IPS-15b (cell line): Measurements from ENCODE around the gene PAGR1.
A peak's percentile ranks its signal among the peaks of the same experiment; 100 is the strongest.

Source experiments
- H3K27me3 ChIP-seq: one replicate; pipeline ENCODE4 v1.6.1; 2013; ENCODE audit warnings: low read length; ENCODE audit not compliant: control insufficient read depth, insufficient read depth
- H3K36me3 ChIP-seq: one replicate; pipeline ENCODE4 v1.6.1; 2013; ENCODE audit warnings: low read length; ENCODE audit not compliant: control insufficient read depth, insufficient read depth
- H3K4me1 ChIP-seq: one replicate; pipeline ENCODE4 v1.6.1; 2013; ENCODE audit warnings: mild to moderate bottlenecking, low read length; ENCODE audit not compliant: control insufficient read depth, insufficient read depth
- H3K4me3 ChIP-seq: one replicate; pipeline ENCODE4 v1.5.1; 2013; ENCODE audit warnings: low read depth, low read length
- H3K9ac ChIP-seq: one replicate; pipeline ENCODE4 v1.6.1; 2013; ENCODE audit warnings: low read depth, mild to moderate bottlenecking, low read length
- H3K9me3 ChIP-seq: one replicate; pipeline ENCODE4 v1.6.1; 2013; ENCODE audit warnings: mild to moderate bottlenecking, low read length; ENCODE audit not compliant: control insufficient read depth, insufficient read depth

The PAGR1 gene

GRCh38 chr16:29848420-29849297 is 32.7 kb downstream of the PAGR1 start:
- Histone ChIP-seq H3K36me3 (no peaks in the 10 kb centered on the region), H3K9me3 (no peaks in the 10 kb centered on the region), H3K9ac (no peak overlapping the region), H3K4me1 (no peaks in the 10 kb centered on the region), H3K27me3 (no peaks in the 10 kb centered on the region), H3K4me3 (no peak overlapping the region)

GRCh38 chr16:29849505-29849904 is 33.6 kb downstream of the PAGR1 start:
- no peaks in the 10 kb centered on the region for H3K9me3 ChIP-seq
- H3K4me3 ChIP-seq = no peak overlapping the region
- H3K27me3 ChIP-seq = no peaks in the 10 kb centered on the region
- H3K9ac ChIP-seq = no peak overlapping the region
- H3K36me3 ChIP-seq = no peaks in the 10 kb centered on the region
- no peaks in the 10 kb centered on the region for H3K4me1 ChIP-seq

GRCh38 chr16:29850998-29851397 is 35.0 kb downstream of the PAGR1 start:
- Histone ChIP-seq H3K27me3 (no peaks in the 10 kb centered on the region), H3K4me3 (no peak overlapping the region), H3K4me1 (no peaks in the 10 kb centered on the region), H3K9me3 (no peaks in the 10 kb centered on the region), H3K9ac (no peak overlapping the region), H3K36me3 (no peaks in the 10 kb centered on the region)

GRCh38 chr16:29852654-29853053 is 36.7 kb downstream of the PAGR1 start:
- Histone ChIP-seq H3K4me1 (no peaks in the 10 kb centered on the region), H3K9me3 (no peaks in the 10 kb centered on the region), H3K9ac (no peak overlapping the region), H3K36me3 (no peaks in the 10 kb centered on the region), H3K4me3 (no peak overlapping the region), H3K27me3 (no peaks in the 10 kb centered on the region)

GRCh38 chr16:29854520-29855100 is 38.7 kb downstream of the PAGR1 start:
- Histone ChIP-seq H3K4me3 (no peak overlapping the region), H3K36me3 (peaks cover 4% of the 10 kb centered on the region), H3K9me3 (no peaks in the 10 kb centered on the region), H3K27me3 (no peaks in the 10 kb centered on the region), H3K4me1 (no peaks in the 10 kb centered on the region), H3K9ac (no peak overlapping the region)

GRCh38 chr16:29857133-29857760 is 41.3 kb downstream of the PAGR1 start:
- H3K4me3 ChIP-seq = no peak overlapping the region
- no peak overlapping the region for H3K9ac ChIP-seq
- H3K36me3 ChIP-seq = peaks cover 13% of the 10 kb centered on the region
- no peaks in the 10 kb centered on the region for H3K27me3 ChIP-seq
- no peaks in the 10 kb centered on the region for H3K9me3 ChIP-seq
- H3K4me1 ChIP-seq = no peaks in the 10 kb centered on the region

- no peaks in the 10 kb centered on the region for H3K4me1 ChIP-seq
- H3K27me3 ChIP-seq = no peaks in the 10 kb centered on the region
- H3K36me3 ChIP-seq = peaks cover 13% of the 10 kb centered on the region
- no peak overlapping the region for H3K4me3 ChIP-seq
- no peak overlapping the region for H3K9ac ChIP-seq
- no peaks in the 10 kb centered on the region for H3K9me3 ChIP-seq
Observed at GRCh38 chr16:29858149-29858849, 42.3 kb downstream of the PAGR1 start.

- Histone ChIP-seq H3K36me3 (peaks cover 13% of the 10 kb centered on the region), H3K27me3 (no peaks in the 10 kb centered on the region), H3K9ac (no peak overlapping the region), H3K9me3 (no peaks in the 10 kb centered on the region), H3K4me3 (no peak overlapping the region), H3K4me1 (peaks cover 3% of the 10 kb centered on the region)
Observed at GRCh38 chr16:29858974-29859373, 43.0 kb downstream of the PAGR1 start.

GRCh38 chr16:29860218-29860617 is 44.3 kb downstream of the PAGR1 start:
- no peaks in the 10 kb centered on the region for H3K27me3 ChIP-seq
- H3K4me1 ChIP-seq = peaks cover 3% of the 10 kb centered on the region
- no peak overlapping the region for H3K4me3 ChIP-seq
- H3K36me3 ChIP-seq = peaks cover 13% of the 10 kb centered on the region
- no peak overlapping the region for H3K9ac ChIP-seq
- no peaks in the 10 kb centered on the region for H3K9me3 ChIP-seq

- peak overlapping the region; percentile 98 for H3K9ac ChIP-seq
- H3K4me1 ChIP-seq = peaks cover 3% of the 10 kb centered on the region
- no peaks in the 10 kb centered on the region for H3K27me3 ChIP-seq
- H3K4me3 ChIP-seq = peak overlapping the region; percentile 89
- no peaks in the 10 kb centered on the region for H3K9me3 ChIP-seq
- peaks cover 13% of the 10 kb centered on the region for H3K36me3 ChIP-seq
Observed at GRCh38 chr16:29862383-29862883, 46.5 kb downstream of the PAGR1 start.

GRCh38 chr16:29862884-29863668 is 47.1 kb downstream of the PAGR1 start, which contains the start of gene CDIPT:
CDIPT (minus strand) TSS chr16:29863226; CDS start chr16:29862857, 369 bp downstream.
- Histone ChIP-seq H3K27me3 (no peaks in the 10 kb centered on the region), H3K9me3 (no peaks in the 10 kb centered on the region), H3K36me3 (peaks cover 13% of the 10 kb centered on the region), H3K9ac (peak within 1 kb of the TSS; percentile 98), H3K4me3 (peak within 1 kb of the TSS; percentile 89), H3K4me1 (peaks cover 3% of the 10 kb centered on the region)
